IMR-90 (cell line): ENCODE measurements around the gene CCDC88A. TPM values are rescaled to one million over a fixed set of nuclear protein-coding genes. Genes with fewer than 3 reads are reported as not detected.

Experiments used
- ATAC-seq: fragments of 200-7000 bp; cut with Tn5 transposase; 2 replicates; pipeline ENCODE4 v1.9.1; 2020; ENCODE audit warnings: low read depth, mild to moderate bottlenecking, moderate library complexity
- BruUV-seq: library from RNA; stranded (reverse); fragments of 400-500 nt; replicated peaks from 2 replicates; lab custom pipeline; 2021; lab: Mats Ljungman, UMichigan
- CTCF ChIA-PET: fragments of 300-600 bp; formaldehyde crosslinking; extraction: SDS; loops from one replicate; lab custom pipeline; 2021; ENCODE audit warnings: antibody characterized with exemption; lab: Yijun Ruan, JAX
- POLR2A ChIA-PET: fragments of 300-600 bp; sonication (Branson Sonifier 250); formaldehyde crosslinking; loops from one replicate; lab custom pipeline; 2022; ENCODE audit warnings: antibody characterized with exemption; ENCODE audit not compliant: unreplicated experiment; lab: Charles Lee
- DNase-seq: peaks from one replicate; pipeline ENCODE4 v3.0.0; 2013
- H2AFZ ChIP-seq: replicated peaks from 2 replicates; pipeline ENCODE3; 2013; ENCODE audit warnings: low read length, mild to moderate bottlenecking; ENCODE audit not compliant: poor library complexity
- H2AK5ac ChIP-seq: 2 replicates; pipeline ENCODE4 v1.6.1; 2013; ENCODE audit warnings: low read depth, low read length, inconsistent platforms
- H2AK9ac ChIP-seq: replicated peaks from 2 replicates; pipeline ENCODE3; 2013; ENCODE audit warnings: mild to moderate bottlenecking, low read depth, low read length, moderate library complexity; ENCODE audit not compliant: poor library complexity
- H2BK120ac ChIP-seq: 2 replicates; pipeline ENCODE4 v1.6.1; 2013; ENCODE audit warnings: low read depth, low read length, inconsistent platforms
- H2BK15ac ChIP-seq: 3 replicates; pipeline ENCODE4 v1.6.1; 2013; ENCODE audit warnings: low read depth, low read length, inconsistent platforms
- H2BK20ac ChIP-seq: 2 replicates; pipeline ENCODE4 v1.6.1; 2013; ENCODE audit warnings: low read depth, mild to moderate bottlenecking, inconsistent platforms, low read length, moderate library complexity
- H2BK5ac ChIP-seq: 2 replicates; pipeline ENCODE4 v1.6.1; 2013; ENCODE audit warnings: mild to moderate bottlenecking, low read depth, low read length, inconsistent platforms; ENCODE audit not compliant: poor library complexity, severe bottlenecking
- H3K14ac ChIP-seq: replicated peaks from 2 replicates; pipeline ENCODE4 v1.6.1; 2013; ENCODE audit warnings: low read depth, low read length, inconsistent platforms
- H3K18ac ChIP-seq: 2 replicates; pipeline ENCODE4 v1.6.1; 2013; ENCODE audit warnings: low read depth, low read length, control low read depth
- H3K23ac ChIP-seq: 2 replicates; pipeline ENCODE4 v1.6.1; 2013; ENCODE audit warnings: low read depth, low read length, inconsistent platforms
- H3K27ac ChIP-seq: 2 replicates; pipeline ENCODE4 v1.5.1; 2013; ENCODE audit warnings: mild to moderate bottlenecking, control low read depth, low read length; ENCODE audit not compliant: insufficient read depth
- H3K27me3 ChIP-seq: 2 replicates; pipeline ENCODE4 v1.6.1; 2013; ENCODE audit warnings: low read length; ENCODE audit not compliant: control insufficient read depth, insufficient read depth
- H3K36me3 ChIP-seq: 2 replicates; pipeline ENCODE4 v1.6.1; 2013; ENCODE audit warnings: low read length, mixed read lengths; ENCODE audit not compliant: control insufficient read depth, insufficient read depth
- H3K4ac ChIP-seq: 2 replicates; pipeline ENCODE4 v1.6.1; 2013; ENCODE audit warnings: low read depth, low read length, inconsistent platforms
- H3K4me1 ChIP-seq: 2 replicates; pipeline ENCODE4 v1.6.1; 2013; ENCODE audit warnings: low read length, mixed read lengths; ENCODE audit not compliant: control insufficient read depth, insufficient read depth
- H3K4me2 ChIP-seq: 2 replicates; pipeline ENCODE4 v1.6.1; 2013; ENCODE audit warnings: low read depth, mild to moderate bottlenecking, control low read depth, low read length, moderate library complexity
- H3K4me3 ChIP-seq: 2 replicates; pipeline ENCODE4 v1.5.1; 2013; ENCODE audit warnings: low read depth, mild to moderate bottlenecking, control low read depth, low read length, moderate library complexity; ENCODE audit not compliant: insufficient read depth
- H3K56ac ChIP-seq: 2 replicates; pipeline ENCODE4 v1.6.1; 2013; ENCODE audit warnings: low read length, inconsistent platforms; ENCODE audit not compliant: insufficient read depth; ENCODE audit errors: extremely low read depth
- H3K79me1 ChIP-seq, 2 experiments: 2 replicates each; pipeline ENCODE4 v1.6.1; 2013; ENCODE audit warnings: low read length in 2 of 2, inconsistent platforms in 1 of 2, low read depth in 1 of 2
- H3K9ac ChIP-seq: 2 replicates; pipeline ENCODE4 v1.6.1; 2013; ENCODE audit warnings: low read depth, low read length, control low read depth
- H3K9me1 ChIP-seq: 2 replicates; pipeline ENCODE4 v1.6.1; 2013; ENCODE audit warnings: low read length, inconsistent platforms; ENCODE audit not compliant: insufficient read depth
- H3K9me3 ChIP-seq: 2 replicates; pipeline ENCODE4 v1.6.1; 2013; ENCODE audit warnings: low read length; ENCODE audit not compliant: control insufficient read depth, insufficient read depth
- H4K20me1 ChIP-seq: 2 replicates; pipeline ENCODE4 v1.6.1; 2013; ENCODE audit warnings: low read length, inconsistent platforms; ENCODE audit not compliant: insufficient read depth
- H4K5ac ChIP-seq: 2 replicates; pipeline ENCODE4 v1.6.1; 2013; ENCODE audit warnings: mild to moderate bottlenecking, low read depth, low read length, control low read depth
- H4K8ac ChIP-seq, 2 experiments: 2 replicates each; pipeline ENCODE4 v1.6.1; 2013; ENCODE audit warnings: low read depth in 2 of 2, low read length in 2 of 2, control low read depth in 1 of 2, inconsistent platforms in 1 of 2
- H4K91ac ChIP-seq: 2 replicates; pipeline ENCODE4 v1.6.1; 2013; ENCODE audit warnings: low read depth, low read length, inconsistent platforms; ENCODE audit not compliant: insufficient read depth
- CHD1 ChIP-seq: IDR thresholded peaks from 2 replicates; pipeline ENCODE4 v1.6.1; 2012; ENCODE audit warnings: low read depth, low read length, improper control_type of control experiment
- FOS ChIP-seq: fragments of 150-350 bp; IDR thresholded peaks from 2 replicates; pipeline ENCODE4 v1.6.1; 2016; ENCODE audit warnings: low read depth, low read length
- RAD21 ChIP-seq: IDR thresholded peaks from 2 replicates; pipeline ENCODE4 v1.6.1; 2012; ENCODE audit warnings: low read length, improper control_type of control experiment
- dilution Hi-C: fragments of 300-500 bp; cut with HindIII; formaldehyde crosslinking; loops from one replicate; pipeline ENCODE4 v1.14.3; 2018; ENCODE audit warnings: low sequenced_read_pairs; ENCODE audit not compliant: unreplicated experiment
- in situ Hi-C: fragments of 300-500 bp; cut with MboI; formaldehyde crosslinking; loops from 3 replicates; pipeline ENCODE4 v1.14.3; 2019; ENCODE audit warnings: low sequenced_read_pairs, inconsistent platforms, mixed read lengths
- intact Hi-C: fragments of 100-400 bp; cut with micrococcal nuclease; formaldehyde crosslinking; loops from 2 replicates; pipeline ENCODE4 v1.10.0; 2022
- polyA plus RNA-seq, 3 experiments: library from polyadenylated mRNA; depleted of rRNA; stranded (reverse); fragments of >200 nt; gene quantifications; 2 replicates each; pipeline ENCODE4 v1.2.3, GENCODE V29; 2012; ENCODE audit warnings: low replicate concordance in 1 of 3
- total RNA-seq: library from RNA; depleted of rRNA; stranded (reverse); fragments of >200 nt; gene quantifications from 2 replicates; pipeline ENCODE4 v1.2.3, GENCODE V29; 2012
- TF ChIP-seq, protein P1 (sequence below): fragments of 150-350 bp; IDR thresholded peaks from 2 replicates; pipeline ENCODE4 v1.6.1; 2017; ENCODE audit warnings: mild to moderate bottlenecking, antibody characterized with exemption, low read length, low read depth

CCDC88A gene
- total and polyA plus RNA-seq, 2 of the 4 experiments (the other 2 are of a cell fraction): 15.6 to 63.8 TPM

DNA sequence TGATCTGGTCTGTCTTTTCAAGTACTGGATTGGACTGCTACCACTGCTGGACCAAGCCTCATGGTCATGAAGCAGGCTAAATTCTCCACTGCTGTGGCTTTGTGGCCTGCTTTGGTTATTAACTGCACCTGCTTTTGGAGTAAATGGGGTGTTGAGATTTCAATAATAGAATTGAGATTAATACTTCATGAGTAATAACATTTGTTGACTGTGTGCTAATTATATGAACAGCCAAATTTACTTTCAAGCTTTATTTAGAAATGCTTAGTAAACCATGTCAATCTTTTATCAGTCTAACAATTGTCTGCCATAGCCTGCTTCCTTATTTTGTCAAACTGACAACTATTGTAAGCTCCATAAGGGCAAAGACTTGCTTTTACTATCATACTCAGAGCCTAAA lies 123.3 kb downstream of the CCDC88A start:
- no peak overlapping the region for H3K18ac ChIP-seq
- H3K9me1 ChIP-seq: no peaks in the 10 kb centered on the region; the same call in 1 of the 2 replicates
- ChIA-PET POLR2A (no interaction called here), CTCF (interaction anchor here (0.6 to 0.8 kb wide), 2 partner anchors 15 to 195 kb away, joined by 3 read pairs; no protein-coding TSS in a partner anchor)
- no peaks in the 10 kb centered on the region for H3K9me3 ChIP-seq
- peaks cover 2% of the 10 kb centered on the region; the same call in 1 of the 2 replicates for H3K4me1 ChIP-seq
- no peak overlapping the region for H2BK15ac ChIP-seq
- H2BK20ac ChIP-seq: no peak overlapping the region
- no peak overlapping the region for H3K14ac ChIP-seq
- H4K8ac ChIP-seq: no peak overlapping the region
- H2AK9ac ChIP-seq: no peak overlapping the region
- TF ChIP-seq FOS: no peak
- no peak for TF ChIP-seq CHD1
- TF ChIP-seq, protein P1, sequence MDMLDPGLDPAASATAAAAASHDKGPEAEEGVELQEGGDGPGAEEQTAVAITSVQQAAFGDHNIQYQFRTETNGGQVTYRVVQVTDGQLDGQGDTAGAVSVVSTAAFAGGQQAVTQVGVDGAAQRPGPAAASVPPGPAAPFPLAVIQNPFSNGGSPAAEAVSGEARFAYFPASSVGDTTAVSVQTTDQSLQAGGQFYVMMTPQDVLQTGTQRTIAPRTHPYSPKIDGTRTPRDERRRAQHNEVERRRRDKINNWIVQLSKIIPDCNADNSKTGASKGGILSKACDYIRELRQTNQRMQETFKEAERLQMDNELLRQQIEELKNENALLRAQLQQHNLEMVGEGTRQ: no peak
- TF ChIP-seq RAD21: no peak
- H3K4ac ChIP-seq: no peak overlapping the region
- dilution Hi-C loops (no loop called here), intact Hi-C loops (no loop called here), in situ Hi-C loops (no loop called here)
- H4K20me1 ChIP-seq: no peaks in the 10 kb centered on the region
- H3K56ac ChIP-seq: no peak overlapping the region
- H3K4me2 ChIP-seq: no peak overlapping the region
- no peak overlapping the region for H3K23ac ChIP-seq
- H2BK120ac ChIP-seq: no peak overlapping the region
- ATAC-seq (no peak), DNase-seq (no peak)
- H3K4me3 ChIP-seq: no peak overlapping the region
- no peaks in the 10 kb centered on the region for H3K27me3 ChIP-seq
- no peak overlapping the region for H2BK5ac ChIP-seq
- H4K5ac ChIP-seq: no peak overlapping the region
- no TSS peak for BruUV-seq
- H3K36me3 ChIP-seq: peaks cover 12% of the 10 kb centered on the region
- H3K79me1 ChIP-seq: peaks cover 2% of the 10 kb centered on the region in 2 experiments; a peak in 2 of 4 replicates
- no peak overlapping the region for H3K9ac ChIP-seq
- H4K91ac ChIP-seq: no peak overlapping the region
- H3K27ac ChIP-seq: no peak overlapping the region
- H2AFZ ChIP-seq: no peak overlapping the region
- H2AK5ac ChIP-seq: no peak overlapping the region
